GOT3 (cell line): ENCODE measurements around the gene RAB10.

Source experiments
- DNase-seq: peaks from one replicate; lab custom pipeline; 2025; ENCODE audit warnings: mixed read lengths; lab: John Stamatoyannopoulos, UW

RAB10 gene

DNA sequence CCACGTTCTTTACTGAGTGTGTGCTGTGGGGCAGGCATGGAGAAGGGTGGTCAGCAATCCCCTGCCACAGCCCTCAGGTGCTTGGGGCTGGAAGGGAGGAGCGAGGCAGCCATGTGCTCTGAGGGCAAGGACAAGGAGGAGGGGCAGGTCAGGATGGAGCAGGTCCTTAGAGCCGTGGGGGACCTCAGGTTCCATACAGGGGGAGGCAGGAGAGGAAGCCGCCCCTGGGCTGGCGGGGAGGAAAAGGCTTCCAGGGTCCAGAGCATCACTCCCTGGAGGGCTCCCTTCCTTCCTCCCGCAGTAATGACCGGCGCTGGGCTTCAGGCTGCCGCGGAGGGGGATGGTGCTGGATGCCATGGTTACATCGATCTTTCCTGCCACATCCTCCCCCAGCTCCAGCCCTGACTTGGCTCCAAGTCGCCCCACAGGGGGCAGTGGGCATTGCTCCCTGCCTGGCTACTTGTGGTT is 145.6 kb downstream of the RAB10 start:
- no peak for DNase-seq

DNA sequence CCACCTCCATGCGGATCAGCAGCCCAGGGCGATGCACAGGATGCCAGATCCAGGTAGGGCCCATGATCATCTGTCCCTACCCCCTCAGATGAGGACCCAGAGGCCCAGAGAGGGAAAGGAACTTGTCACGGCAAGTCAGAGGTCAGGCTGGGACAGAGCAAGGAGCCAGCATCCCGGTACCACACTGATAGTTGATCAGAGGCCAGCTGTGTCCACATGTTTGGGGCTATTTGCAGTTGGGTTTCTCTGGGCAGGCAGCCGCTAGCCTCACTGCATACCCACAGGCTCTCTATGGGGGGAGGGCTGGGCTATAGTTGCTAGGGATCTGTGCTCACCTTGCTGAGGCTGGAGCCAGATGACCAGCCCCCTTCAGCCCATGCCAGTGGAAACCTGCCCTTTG is 148.6 kb downstream of the RAB10 start:
- DNase-seq: no peak

DNA sequence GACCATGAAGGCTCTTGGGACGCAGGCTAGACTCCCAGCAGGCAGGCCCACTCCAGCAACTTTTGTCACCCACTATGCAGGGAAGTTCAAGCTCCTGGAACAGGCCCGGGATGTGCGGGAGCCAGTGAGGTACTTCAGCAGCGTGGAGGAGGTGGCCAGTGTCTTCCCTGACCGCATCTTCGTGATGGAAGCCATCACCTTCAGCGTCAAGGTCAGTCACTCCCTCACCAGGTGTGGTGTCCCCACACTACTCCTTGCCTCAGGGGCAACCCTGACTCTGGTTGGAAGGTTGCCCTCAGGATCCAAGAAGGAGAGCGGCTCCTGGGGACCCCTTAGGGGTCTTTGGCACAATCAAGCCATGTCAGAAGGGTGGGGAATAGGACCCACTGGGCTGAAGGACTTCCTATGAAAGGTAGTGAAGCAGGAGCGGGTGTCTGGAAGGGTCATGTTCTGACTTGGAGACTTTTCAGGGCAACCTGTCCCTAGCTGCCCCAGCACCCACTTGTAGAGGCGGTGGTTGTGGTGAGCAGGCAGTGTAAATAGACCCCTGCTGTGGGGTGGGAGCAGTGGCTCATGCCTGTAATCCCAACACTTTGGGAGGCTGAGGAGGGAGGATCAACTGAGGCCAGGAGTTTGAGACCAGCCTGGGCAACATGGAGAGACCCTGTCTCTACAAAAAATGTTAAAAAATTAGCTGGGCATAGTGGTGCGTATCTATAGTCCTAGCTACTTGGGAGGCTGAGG is 149.2 kb downstream of the RAB10 start:
- DNase-seq: no peak

DNA sequence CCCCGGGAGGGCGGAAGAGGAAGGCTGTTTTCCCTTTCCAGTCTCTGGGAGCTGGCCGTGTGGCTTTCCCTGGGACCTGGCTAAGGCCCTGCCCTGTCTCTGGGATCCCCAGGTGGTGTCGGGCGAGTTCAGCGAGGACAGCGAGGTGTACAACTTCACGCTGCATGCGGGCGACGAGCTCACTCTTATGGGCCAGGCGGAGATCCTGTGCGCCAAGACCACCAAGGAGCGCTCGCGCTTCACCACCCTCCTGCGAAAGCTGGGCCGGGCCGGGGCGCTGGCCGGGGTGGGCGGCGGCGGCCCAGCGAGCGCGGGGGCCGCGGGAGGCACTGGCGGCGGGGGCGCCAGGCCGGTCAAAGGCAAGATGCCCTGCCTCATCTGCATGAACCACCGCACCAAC is 150.2 kb downstream of the RAB10 start:
- DNase-seq: no peak

DNA sequence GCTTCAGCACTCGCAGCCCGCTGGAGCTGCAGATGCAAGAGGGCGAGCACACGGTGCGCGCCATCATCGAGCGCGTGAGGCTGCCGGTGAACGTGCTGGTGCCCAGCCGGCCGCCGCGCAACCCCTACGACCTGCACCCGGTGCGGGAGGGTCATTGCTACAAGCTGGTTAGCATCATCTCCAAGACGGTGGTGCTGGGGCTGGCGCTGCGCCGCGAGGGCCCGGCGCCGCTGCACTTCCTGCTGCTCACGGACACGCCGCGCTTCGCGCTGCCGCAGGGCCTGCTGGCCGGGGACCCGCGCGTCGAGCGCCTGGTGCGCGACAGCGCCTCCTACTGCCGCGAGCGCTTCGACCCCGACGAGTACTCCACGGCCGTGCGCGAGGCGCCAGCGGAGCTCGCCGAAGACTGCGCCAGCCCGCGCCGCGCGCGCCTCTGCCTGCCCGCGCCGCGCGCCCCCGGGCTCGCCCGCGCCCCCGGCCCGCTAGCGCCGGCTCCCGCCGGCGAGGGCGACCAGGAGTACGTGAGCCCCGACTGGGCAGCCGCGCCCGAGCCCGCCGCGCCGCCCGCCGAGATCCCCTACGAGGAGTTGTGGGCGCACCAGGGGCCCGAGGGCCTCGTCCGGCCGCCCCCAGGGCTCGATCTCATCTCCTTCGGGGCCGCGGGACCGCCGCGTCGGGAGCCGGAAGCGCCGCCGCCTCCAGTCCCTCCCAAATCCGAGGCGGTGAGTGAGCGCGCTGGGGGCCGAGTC is 150.8 kb downstream of the RAB10 start:
- peak; percentile 43 for DNase-seq

DNA sequence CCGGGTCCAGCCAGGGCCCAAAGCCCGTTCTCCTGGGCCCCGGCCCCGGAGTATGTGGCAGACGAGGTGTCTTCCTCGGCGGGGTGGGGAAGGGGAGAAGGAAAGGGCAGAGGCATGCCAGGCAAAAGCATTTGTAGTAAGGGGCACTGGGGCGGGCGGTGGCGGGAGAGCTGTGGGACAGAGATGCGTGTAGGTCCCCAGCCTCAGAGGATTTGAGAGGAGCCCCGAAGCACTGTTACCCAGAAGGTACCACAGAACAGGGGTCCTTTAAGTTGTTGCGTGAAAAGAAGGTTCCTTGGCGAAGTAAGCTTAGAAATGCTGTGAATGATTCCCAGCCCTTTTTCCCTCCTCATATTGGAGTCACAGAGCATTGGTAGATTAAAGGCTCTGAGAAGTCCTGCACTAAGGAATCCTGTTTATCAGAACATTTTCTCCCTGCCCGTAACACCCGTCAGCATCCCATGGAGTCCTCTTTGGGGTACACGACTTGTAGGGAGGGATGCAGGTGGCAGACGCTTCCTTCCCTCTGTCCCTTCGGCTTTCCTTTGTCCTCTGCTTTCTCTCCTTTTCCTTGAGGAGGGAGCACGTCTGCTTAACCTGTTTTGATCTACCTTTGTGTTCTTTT is 151.5 kb downstream of the RAB10 start:
- DNase-seq: no peak

DNA sequence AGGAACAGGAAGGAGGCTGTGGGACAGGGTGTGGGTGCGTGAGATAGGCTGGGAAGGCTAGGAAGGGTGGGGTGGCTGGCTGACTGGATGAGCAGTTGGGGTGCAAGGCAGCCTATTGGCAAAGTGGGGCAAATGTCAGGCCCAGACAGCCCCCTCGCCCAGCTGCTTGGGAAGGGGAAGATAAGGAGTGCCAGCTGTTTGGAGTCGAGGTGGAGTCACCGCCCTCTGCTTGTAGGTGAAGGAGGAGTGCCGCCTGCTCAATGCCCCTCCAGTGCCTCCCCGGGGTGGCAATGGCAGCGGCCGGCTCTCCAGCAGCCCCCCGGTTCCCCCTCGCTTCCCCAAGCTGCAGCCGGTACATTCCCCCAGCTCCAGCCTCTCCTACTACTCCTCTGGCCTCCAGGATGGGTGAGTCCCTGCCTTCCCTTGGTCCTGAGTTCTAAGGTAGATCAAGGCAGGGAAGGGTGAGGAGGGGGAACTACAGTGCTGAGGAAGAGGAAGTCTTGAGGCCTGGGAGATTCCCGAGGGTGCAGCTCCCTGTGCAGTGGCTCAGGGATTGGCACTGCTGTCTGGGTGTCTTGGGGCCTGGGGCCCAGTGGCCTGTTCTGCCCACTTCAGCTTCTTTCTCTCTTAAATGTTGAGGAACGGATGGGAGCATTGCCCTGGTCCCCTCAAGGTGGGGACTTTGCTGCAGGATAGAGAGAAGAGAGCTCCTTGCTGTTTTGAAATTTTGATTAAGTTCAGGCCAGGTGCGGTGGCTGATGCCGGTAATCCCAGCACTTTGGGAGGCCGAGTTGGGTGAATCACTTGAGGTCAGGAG is 152.3 kb downstream of the RAB10 start:
- no peak for DNase-seq
